Colonic mucosa (tissue), 4 donors: ENCODE measurements around the gene PTPRF. TPM values are rescaled to one million over a fixed set of nuclear protein-coding genes. Genes with fewer than 3 reads are reported as not detected.

ENCODE experiments used
- DNase-seq: peaks from one replicate; pipeline ENCODE4 v3.0.0-alpha.2; 2020
- H3K27ac ChIP-seq: fragments of 200-600 bp; one replicate; pipeline ENCODE4 v1.8.0; 2021
- H3K27me3 ChIP-seq: fragments of 200-600 bp; one replicate; pipeline ENCODE4 v1.8.0; 2021
- H3K36me3 ChIP-seq: fragments of 200-600 bp; one replicate; pipeline ENCODE4 v1.8.0; 2021
- H3K4me1 ChIP-seq: fragments of 200-600 bp; one replicate; pipeline ENCODE4 v1.8.0; 2021; ENCODE audit warnings: mild to moderate bottlenecking
- H3K4me3 ChIP-seq: fragments of 200-600 bp; one replicate; pipeline ENCODE4 v1.8.0; 2021
- H3K9ac ChIP-seq, 2 donors: one replicate each; pipeline ENCODE4 v1.7.0; 2013; ENCODE audit warnings: control low read depth in 2 of 2, low read depth in 2 of 2, low read length in 2 of 2
- H3K9me3 ChIP-seq: fragments of 200-600 bp; one replicate; pipeline ENCODE4 v1.8.0; 2021
- intact Hi-C: fragments of 100-400 bp; cut with DNase I; formaldehyde crosslinking; loops from one replicate; pipeline ENCODE4 v1.14.1; 2022
- total RNA-seq, 2 donors: library from RNA; stranded (reverse); fragmentation: NEBNext Ultra II Directional in 1 of 2; extraction: Animal tissue kit (Norgen Biotek cat#: 25700) in 1 of 2; gene quantifications; one replicate each; pipeline ENCODE4 v1.2.1, GENCODE V29; 2021
- TF ChIP-seq, protein P1 (sequence below): fragments of 200-600 bp; IDR thresholded peaks from one replicate; pipeline ENCODE4 v1.8.0; 2022; ENCODE audit warnings: antibody characterized with exemption, mild to moderate bottlenecking
- donor health status: healthy.
- donor health status: DM: no; HTN: no; CAD: no.
- donor health status: DM: no; HTN: no; CAD: no.

Gene PTPRF
- total RNA-seq, 2 donors from 2014 or later = 351 to 449 TPM

DNA sequence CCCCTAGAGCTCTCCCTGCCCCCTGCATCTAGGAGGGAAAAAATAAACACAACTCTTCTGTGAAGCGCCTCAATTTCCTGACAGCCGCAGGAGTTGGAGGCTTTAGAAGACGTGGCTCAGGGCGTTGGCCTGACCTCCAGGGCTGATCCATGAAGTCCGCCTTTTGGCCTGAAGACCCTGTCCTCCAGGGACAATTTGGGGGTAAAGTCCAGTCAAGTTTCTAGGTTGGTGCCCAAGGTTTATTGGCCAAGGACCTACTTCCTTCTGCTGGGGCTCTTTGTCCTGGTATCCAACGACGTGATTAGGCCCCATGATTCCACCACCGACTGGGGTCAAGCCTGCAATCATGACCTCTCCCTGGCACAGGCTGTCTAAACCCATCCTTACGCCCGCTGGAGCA lies 54.9 kb downstream of the PTPRF start:
- TF ChIP-seq, protein P1, sequence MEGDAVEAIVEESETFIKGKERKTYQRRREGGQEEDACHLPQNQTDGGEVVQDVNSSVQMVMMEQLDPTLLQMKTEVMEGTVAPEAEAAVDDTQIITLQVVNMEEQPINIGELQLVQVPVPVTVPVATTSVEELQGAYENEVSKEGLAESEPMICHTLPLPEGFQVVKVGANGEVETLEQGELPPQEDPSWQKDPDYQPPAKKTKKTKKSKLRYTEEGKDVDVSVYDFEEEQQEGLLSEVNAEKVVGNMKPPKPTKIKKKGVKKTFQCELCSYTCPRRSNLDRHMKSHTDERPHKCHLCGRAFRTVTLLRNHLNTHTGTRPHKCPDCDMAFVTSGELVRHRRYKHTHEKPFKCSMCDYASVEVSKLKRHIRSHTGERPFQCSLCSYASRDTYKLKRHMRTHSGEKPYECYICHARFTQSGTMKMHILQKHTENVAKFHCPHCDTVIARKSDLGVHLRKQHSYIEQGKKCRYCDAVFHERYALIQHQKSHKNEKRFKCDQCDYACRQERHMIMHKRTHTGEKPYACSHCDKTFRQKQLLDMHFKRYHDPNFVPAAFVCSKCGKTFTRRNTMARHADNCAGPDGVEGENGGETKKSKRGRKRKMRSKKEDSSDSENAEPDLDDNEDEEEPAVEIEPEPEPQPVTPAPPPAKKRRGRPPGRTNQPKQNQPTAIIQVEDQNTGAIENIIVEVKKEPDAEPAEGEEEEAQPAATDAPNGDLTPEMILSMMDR = no peak
- H3K9ac ChIP-seq = peak overlapping the region in 1 of 2 donors; percentile 15
- no peak overlapping the region for H3K4me3 ChIP-seq
- H3K36me3 ChIP-seq = peaks cover 6% of the 10 kb centered on the region
- H3K9me3 ChIP-seq = no peaks in the 10 kb centered on the region
- H3K4me1 ChIP-seq = no peaks in the 10 kb centered on the region
- intact Hi-C loops = no loop called here
- peak; percentile 56 for DNase-seq
- H3K27me3 ChIP-seq = no peaks in the 10 kb centered on the region
- H3K27ac ChIP-seq = peak overlapping the region; percentile 47

DNA sequence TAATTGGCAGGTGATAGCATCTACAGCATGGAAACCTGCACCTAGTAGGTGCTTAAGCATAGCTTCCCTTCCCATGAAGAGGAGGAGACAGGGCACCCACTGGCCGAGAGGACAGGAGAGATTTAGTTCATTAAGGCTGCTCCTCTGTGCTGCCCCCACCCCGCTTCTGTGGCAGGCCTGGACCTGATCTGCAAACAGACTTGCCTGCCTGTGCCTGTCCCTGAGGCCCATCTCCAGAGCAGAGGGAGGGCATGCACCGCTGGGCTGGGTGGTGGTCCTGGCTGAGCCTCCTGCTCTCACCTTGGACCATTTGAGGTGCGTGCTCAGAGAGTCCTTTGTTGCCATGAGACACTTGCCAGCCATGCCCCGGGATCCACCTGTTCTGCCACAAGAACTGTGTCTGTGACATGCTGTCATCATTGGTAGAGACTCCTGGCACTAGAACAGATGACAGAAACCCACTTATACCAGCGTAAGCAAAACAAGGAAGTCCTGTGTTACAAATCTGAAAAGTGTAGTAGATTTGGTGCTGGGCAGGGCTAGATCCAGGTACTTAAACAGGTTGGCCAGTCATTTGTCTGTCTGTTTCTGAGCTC lies 55.6 kb downstream of the PTPRF start:
- Histone ChIP-seq H3K27me3 (no peaks in the 10 kb centered on the region), H3K4me1 (no peaks in the 10 kb centered on the region), H3K4me3 (no peak overlapping the region), H3K27ac (peak overlapping the region; percentile 30), H3K36me3 (peaks cover 7% of the 10 kb centered on the region), H3K9ac (no peak overlapping the region), H3K9me3 (no peaks in the 10 kb centered on the region)
- no peak for DNase-seq
- TF ChIP-seq, protein P1 = no peak
- intact Hi-C loops = no loop called here

DNA sequence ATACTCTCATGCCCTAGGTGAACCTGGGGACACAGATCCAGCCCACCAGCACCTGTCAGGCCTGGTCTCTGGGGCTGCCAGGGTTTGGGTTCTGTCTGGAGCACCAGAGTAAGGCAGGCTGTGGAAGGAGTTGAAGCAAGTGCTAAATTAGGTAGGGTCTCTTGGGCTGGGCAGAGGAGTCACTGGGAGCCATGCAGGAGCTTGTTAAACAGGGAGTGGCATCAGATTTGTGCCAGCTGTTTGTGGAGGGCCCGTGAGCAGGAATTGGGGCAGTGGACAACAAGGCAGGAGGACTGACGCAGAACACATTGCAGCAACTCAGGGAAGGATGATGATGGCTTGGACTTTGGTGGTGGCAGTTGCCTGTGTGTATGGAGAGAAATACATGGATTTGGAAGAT lies 56.3 kb downstream of the PTPRF start:
- Histone ChIP-seq H3K36me3 (peaks cover 10% of the 10 kb centered on the region), H3K27ac (no peak overlapping the region), H3K27me3 (no peaks in the 10 kb centered on the region), H3K9ac (peak overlapping the region; percentile 14 to 47), H3K9me3 (no peaks in the 10 kb centered on the region), H3K4me1 (no peaks in the 10 kb centered on the region), H3K4me3 (no peak overlapping the region)
- intact Hi-C loops = no loop called here
- TF ChIP-seq, protein P1 = no peak
- no peak for DNase-seq

DNA sequence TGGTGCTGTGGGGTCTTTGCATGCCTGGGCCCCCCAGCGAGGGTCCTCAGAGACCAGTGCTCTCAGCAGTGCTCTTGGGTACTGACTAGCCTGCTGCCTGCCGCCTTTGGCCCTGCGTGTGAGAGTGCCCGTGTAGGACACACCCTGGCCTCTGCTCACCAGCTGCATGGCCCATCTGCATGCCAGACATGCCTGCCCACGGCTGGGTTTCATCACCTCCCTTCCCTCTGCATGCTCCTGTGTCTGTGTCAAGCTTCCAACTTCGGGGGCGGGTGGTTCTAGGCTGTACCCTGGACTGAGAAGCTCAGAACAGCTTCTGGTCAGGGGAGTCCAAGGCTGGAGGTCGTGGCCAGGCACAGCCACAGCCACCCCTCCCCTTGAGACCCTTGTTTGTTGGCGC lies 56.9 kb downstream of the PTPRF start:
- Histone ChIP-seq H3K27me3 (no peaks in the 10 kb centered on the region), H3K4me1 (no peaks in the 10 kb centered on the region), H3K4me3 (no peak overlapping the region), H3K9ac (peak overlapping the region in 1 of 2 donors; percentile 5), H3K36me3 (peaks cover 10% of the 10 kb centered on the region), H3K27ac (no peak overlapping the region), H3K9me3 (no peaks in the 10 kb centered on the region)
- intact Hi-C loops = no loop called here
- TF ChIP-seq, protein P1 = no peak
- no peak for DNase-seq

DNA sequence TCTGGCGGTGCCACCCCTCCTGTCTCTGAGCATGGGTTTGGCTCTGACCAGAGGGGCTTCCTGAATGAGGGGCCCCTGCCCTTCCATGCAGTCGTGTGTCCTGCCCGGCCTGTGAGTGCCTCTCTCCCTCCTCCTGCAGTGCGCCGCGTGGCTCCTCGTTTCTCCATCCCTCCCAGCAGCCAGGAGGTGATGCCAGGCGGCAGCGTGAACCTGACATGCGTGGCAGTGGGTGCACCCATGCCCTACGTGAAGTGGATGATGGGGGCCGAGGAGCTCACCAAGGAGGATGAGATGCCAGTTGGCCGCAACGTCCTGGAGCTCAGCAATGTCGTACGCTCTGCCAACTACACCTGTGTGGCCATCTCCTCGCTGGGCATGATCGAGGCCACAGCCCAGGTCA lies 57.9 kb downstream of the PTPRF start:
- TF ChIP-seq, protein P1 = no peak
- Histone ChIP-seq H3K9me3 (no peaks in the 10 kb centered on the region), H3K4me1 (no peaks in the 10 kb centered on the region), H3K27ac (no peak overlapping the region), H3K27me3 (no peaks in the 10 kb centered on the region), H3K36me3 (peaks cover 10% of the 10 kb centered on the region), H3K4me3 (no peak overlapping the region), H3K9ac (no peak overlapping the region)
- DNase-seq = no peak
- intact Hi-C loops = no loop called here
